HepG2 (cell line): Measurements from ENCODE around the gene EGFR. TPM values are rescaled to one million over a fixed set of nuclear protein-coding genes. Genes with fewer than 3 reads are reported as not detected.

Experiments
- ARNTL ChIP-seq: sonication (generic); formaldehyde crosslinking; IDR thresholded peaks from 2 replicates; pipeline ENCODE4 v1.4.0; 2020; ENCODE audit warnings: mild to moderate bottlenecking, missing genetic modification reagents
- ASH2L ChIP-seq: fragments of 300-600, 200-600 bp; sonication (generic); IDR thresholded peaks from 2 replicates; pipeline ENCODE4 v1.7.0; 2017; ENCODE audit warnings: low read depth, mild to moderate bottlenecking, moderate library complexity, mixed read lengths, low read length; ENCODE audit not compliant: insufficient read length
- EP300 ChIP-seq, 3 experiments: sonication (generic) in 1 of 3; formaldehyde crosslinking in 1 of 3; IDR thresholded peaks; 2 replicates each; pipeline versions ENCODE4 v1.5.1 to v1.6.1; 2011 to 2020; ENCODE audit warnings: low read depth in 2 of 3, low read length in 2 of 3, borderline replicate concordance in 1 of 3, improper control_type of control experiment in 1 of 3, mild to moderate bottlenecking in 1 of 3, missing genetic modification reagents in 1 of 3, moderate library complexity in 1 of 3
- HDAC2 ChIP-seq: sonication (generic); formaldehyde crosslinking; IDR thresholded peaks from 2 replicates; pipeline ENCODE4 v1.4.0; 2020; ENCODE audit warnings: missing genetic modification reagents
- HMG20A ChIP-seq: IDR thresholded peaks from 2 replicates; pipeline ENCODE4 v1.6.1; 2016; ENCODE audit warnings: borderline replicate concordance
- MATR3 ChIP-seq: sonication (generic); formaldehyde crosslinking; IDR thresholded peaks from 2 replicates; pipeline ENCODE4 v1.4.0; 2020; ENCODE audit warnings: missing genetic modification reagents
- MED13 ChIP-seq: sonication (generic); formaldehyde crosslinking; IDR thresholded peaks from 2 replicates; pipeline ENCODE4 v1.5.0; 2020; ENCODE audit warnings: missing genetic modification reagents
- MTERF4 ChIP-seq: sonication (generic); formaldehyde crosslinking; IDR thresholded peaks from 2 replicates; pipeline ENCODE4 v1.8.0; 2023; ENCODE audit warnings: mild to moderate bottlenecking, missing genetic modification reagents
- NFE2L1 ChIP-seq: sonication (generic); formaldehyde crosslinking; IDR thresholded peaks from 2 replicates; pipeline ENCODE4 v1.4.0; 2020; ENCODE audit warnings: missing genetic modification reagents, mild to moderate bottlenecking, borderline replicate concordance
- NR2F6 ChIP-seq, 2 experiments: IDR thresholded peaks; 2 replicates each; pipeline ENCODE4 v1.6.1; 2016; ENCODE audit warnings: antibody characterized with exemption in 1 of 2, mild to moderate bottlenecking in 1 of 2
- PPARG ChIP-seq: conservative IDR thresholded peaks from 2 replicates; pipeline ENCODE4 v1.6.1; 2016; ENCODE audit warnings: missing biosample characterization, missing genetic modification reagents
- PRDM4 ChIP-seq: sonication (generic); formaldehyde crosslinking; IDR thresholded peaks from 2 replicates; pipeline ENCODE4 v1.9.0; 2021; ENCODE audit warnings: missing genetic modification reagents, borderline replicate concordance
- SETDB1 ChIP-seq: sonication (generic); formaldehyde crosslinking; IDR thresholded peaks from 2 replicates; pipeline ENCODE4 v1.5.1; 2020; ENCODE audit warnings: missing genetic modification reagents, mild to moderate bottlenecking, borderline replicate concordance
- SMAD9 ChIP-seq: sonication (generic); formaldehyde crosslinking; IDR thresholded peaks from 2 replicates; pipeline ENCODE4 v1.5.1; 2020; ENCODE audit warnings: mild to moderate bottlenecking, missing genetic modification reagents
- SOX13 ChIP-seq, 3 experiments: fragments of 450-650 bp in 1 of 3; sonication (generic) in 1 of 3; formaldehyde crosslinking in 1 of 3; IDR thresholded peaks in 2 of 3; conservative IDR thresholded peaks in 1 of 3; 2 replicates each; pipeline versions ENCODE4 v1.5.0 to v1.6.1; 2016 to 2020; ENCODE audit warnings: antibody characterized with exemption in 1 of 3, mild to moderate bottlenecking in 1 of 3, missing compliant biosample characterization in 1 of 3, missing genetic modification reagents in 1 of 3, moderate library complexity in 1 of 3
- XRCC5 ChIP-seq: fragments of 200-400 bp; formaldehyde crosslinking; optimal IDR thresholded peaks from 2 replicates; pipeline ENCODE3; 2017; ENCODE audit warnings: mild to moderate bottlenecking, low read length
- ZFP37 ChIP-seq: sonication (generic); formaldehyde crosslinking; IDR thresholded peaks from 2 replicates; pipeline ENCODE4 v1.4.0; 2020; ENCODE audit warnings: missing genetic modification reagents, borderline replicate concordance
- ZFP90 ChIP-seq: sonication (generic); formaldehyde crosslinking; IDR thresholded peaks from 2 replicates; pipeline ENCODE4 v1.8.0; 2022; ENCODE audit warnings: missing genetic modification reagents, mild to moderate bottlenecking, inconsistent platforms, borderline replicate concordance
- ZFYVE20 ChIP-seq: sonication (generic); formaldehyde crosslinking; IDR thresholded peaks from 2 replicates; pipeline ENCODE4 v1.8.0; 2023; ENCODE audit warnings: low read depth, mild to moderate bottlenecking, moderate library complexity, missing genetic modification reagents, borderline replicate concordance
- ZKSCAN1 ChIP-seq: fragments of 150-350 bp; IDR thresholded peaks from 2 replicates; pipeline ENCODE4 v1.6.1; 2014; ENCODE audit warnings: low read length
- ZKSCAN8 ChIP-seq: IDR thresholded peaks from 2 replicates; pipeline ENCODE4 v1.6.1; 2016; ENCODE audit warnings: borderline replicate concordance, missing genetic modification reagents, missing compliant biosample characterization
- ZNF160 ChIP-seq: sonication (generic); formaldehyde crosslinking; IDR thresholded peaks from 2 replicates; pipeline ENCODE4 v1.8.0; 2022; ENCODE audit warnings: mild to moderate bottlenecking, inconsistent platforms, missing genetic modification reagents
- ZNF317 ChIP-seq: sonication (generic); formaldehyde crosslinking; IDR thresholded peaks from 2 replicates; pipeline ENCODE4 v1.5.0; 2020; ENCODE audit warnings: mild to moderate bottlenecking, missing genetic modification reagents
- ZNF883 ChIP-seq: sonication (generic); formaldehyde crosslinking; IDR thresholded peaks from 2 replicates; pipeline ENCODE4 v1.5.1; 2020; ENCODE audit warnings: mild to moderate bottlenecking, missing genetic modification reagents; ENCODE audit errors: not compliant biosample characterization
- ZSCAN20 ChIP-seq: sonication (generic); formaldehyde crosslinking; IDR thresholded peaks from 2 replicates; pipeline ENCODE4 v1.4.0; 2020; ENCODE audit warnings: missing genetic modification reagents, mild to moderate bottlenecking, borderline replicate concordance
- polyA plus RNA-seq, 8 experiments: library from polyadenylated mRNA; depleted of rRNA in 3 of 8; stranded (reverse) in 7 of 8; unstranded in 1 of 8; fragments of >200 nt; fragmentation: Illumina TruSeq in 4 of 8; extraction: Trizol in 4 of 8; gene quantifications; 2 replicates each; pipeline versions ENCODE4 v1.2.1 to v1.2.3, GENCODE V29; 2011 to 2016; ENCODE audit warnings: low read depth in 4 of 8, missing spikeins in 1 of 8, mixed read lengths in 1 of 8; ENCODE audit not compliant: insufficient read depth in 1 of 8
- total RNA-seq, 5 experiments: library from RNA; depleted of rRNA; stranded (reverse); fragments of >200 nt; fragmentation: Illumina TruSeq; extraction: Trizol; gene quantifications; 2 replicates each; pipeline ENCODE4 v1.2.3, GENCODE V29; 2016; ENCODE audit warnings: low read depth in 1 of 5

EGFR gene
- total and polyA plus RNA-seq, 2 of the 13 experiments (the other 11 are each of a cell fraction or from before 2014, with no cell fraction given), result 7.0 to 10.0 TPM

GRCh38 chr7:55178863-55179773 is 160.3 kb downstream of the EGFR start (continued):
- TF ChIP-seq PRDM4 (no peak), PPARG (CRISPR knock-in tag) (no peak), MATR3 (CRISPR knock-in tag) (no peak), XRCC5 (no peak), EP300 (IDR thresholded peaks at IDR 0.05; ENCODE audit: low read depth in 2 of 2, low read length in 2 of 2) (peak in 1 of 2 experiments; percentile 82; a peak in 2 of 4 replicates), EP300 (CRISPR knock-in tag; IDR thresholded peaks at IDR 0.05; ENCODE audit: borderline replicate concordance) (peak; percentile 51), SMAD9 (CRISPR knock-in tag) (no peak), ZFP90 (no peak), ZFYVE20 (CRISPR knock-in tag) (no peak), ZNF317 (CRISPR knock-in tag) (no peak; the same call in 1 of the 2 replicates), SOX13 (IDR thresholded peaks at IDR 0.05) (0 out of 2 replicates have a peak, but pooled peaks have one; percentile 50), SOX13 (CRISPR knock-in tag; conservative IDR thresholded peaks at IDR 0.05 in 1 of 2, IDR thresholded peaks at IDR 0.05 in 1 of 2) (peak; percentile 34 to 80; a peak in 2 of 4 replicates), NR2F6 (IDR thresholded peaks at IDR 0.05) (peak; percentile 88), NR2F6 (CRISPR knock-in tag; IDR thresholded peaks at IDR 0.05) (peak; percentile 85), ZKSCAN1 (no peak), ZSCAN20 (no peak), MTERF4 (no peak), ASH2L (peak; percentile 41), HDAC2 (peak; percentile 89), ARNTL (0 out of 2 replicates have a peak, but pooled peaks have one; percentile 76), ZNF160 (CRISPR knock-in tag) (0 out of 2 replicates have a peak, but pooled peaks have one; percentile 20), SETDB1 (CRISPR knock-in tag) (no peak), ZFP37 (CRISPR knock-in tag) (no peak), NFE2L1 (no peak), MED13 (CRISPR knock-in tag) (no peak), HMG20A (CRISPR knock-in tag) (peak; percentile 83), ZNF883 (CRISPR knock-in tag) (no peak), ZKSCAN8 (CRISPR knock-in tag) (0 out of 2 replicates have a peak, but pooled peaks have one; percentile 67)
